Smooth muscle cell (in vitro differentiated cells): ENCODE data around the gene ARHGEF37. TPM values are rescaled to one million over a fixed set of nuclear protein-coding genes. Genes with fewer than 3 reads are reported as not detected.
A peak's percentile ranks its signal among the peaks of the same experiment; 100 is the strongest.

Source experiments
- DNase-seq: peaks from one replicate; lab custom pipeline; 2025; ENCODE audit not compliant: unreplicated experiment; lab: John Stamatoyannopoulos, UW
- H2AFZ ChIP-seq: fragments of 200-600 bp; sonication (generic); 2 replicates; pipeline ENCODE4 v1.6.0; 2016; ENCODE audit warnings: antibody characterized with exemption, low read depth, mild to moderate bottlenecking
- H3F3A ChIP-seq: fragments of 200-600 bp; sonication (generic); 2 replicates; pipeline ENCODE4 v1.6.0; 2017; ENCODE audit warnings: antibody characterized with exemption, low read depth
- H3K27ac ChIP-seq: fragments of 200-600 bp; sonication (generic); 2 replicates; pipeline ENCODE4 v1.5.1; 2016; ENCODE audit warnings: low read depth, mild to moderate bottlenecking
- H3K27me3 ChIP-seq: fragments of 200-600 bp; sonication (generic); 2 replicates; pipeline ENCODE4 v1.6.1; 2016; ENCODE audit warnings: low read depth, mild to moderate bottlenecking
- H3K36me3 ChIP-seq: fragments of 200-600 bp; sonication (generic); 2 replicates; pipeline ENCODE4 v1.5.1; 2016; ENCODE audit warnings: low read depth
- H3K4me1 ChIP-seq: fragments of 200-600 bp; sonication (generic); 2 replicates; pipeline ENCODE4 v1.5.1; 2016; ENCODE audit warnings: low read depth
- H3K4me2 ChIP-seq: fragments of 200-600 bp; sonication (generic); 2 replicates; pipeline ENCODE4 v1.6.0; 2016; ENCODE audit warnings: mild to moderate bottlenecking
- H3K4me3 ChIP-seq: fragments of 200-600 bp; sonication (generic); 2 replicates; pipeline ENCODE4 v1.5.1; 2016; ENCODE audit warnings: mild to moderate bottlenecking
- H3K79me2 ChIP-seq: fragments of 200-600 bp; sonication (generic); 2 replicates; pipeline ENCODE4 v1.6.0; 2016; ENCODE audit warnings: low read depth, mild to moderate bottlenecking
- H3K9ac ChIP-seq: fragments of 200-600 bp; sonication (generic); 2 replicates; pipeline ENCODE4 v1.6.0; 2016; ENCODE audit warnings: low read depth
- H3K9me3 ChIP-seq: fragments of 200-600 bp; sonication (generic); replicated peaks from 2 replicates; pipeline ENCODE4 v1.5.1; 2016; ENCODE audit warnings: low read depth
- H4K20me1 ChIP-seq: fragments of 200-600 bp; sonication (generic); 2 replicates; pipeline ENCODE4 v1.6.0; 2016; ENCODE audit warnings: low read depth
- CTCF ChIP-seq: fragments of 200-600 bp; sonication (generic); IDR thresholded peaks from 2 replicates; pipeline ENCODE4 v1.5.1; 2017; ENCODE audit warnings: borderline replicate concordance, mild to moderate bottlenecking, antibody characterized with exemption; ENCODE audit not compliant: insufficient read depth, poor library complexity, severe bottlenecking
- WGBS: methylation state at CpG from one replicate; pipeline ENCODE4 v1.1.7; 2016; ENCODE audit warnings: low lambda C conversion rate; 5-methylcytosine and 5-hydroxymethylcytosine counted together
- polyA plus RNA-seq: library from polyadenylated mRNA; unstranded; fragments of >200 nt; fragmentation: Nextera tagmentation; extraction: Ambion mirVana; gene quantifications from 2 replicates; pipeline ENCODE4 v1.2.1, GENCODE V29; 2016
- total RNA-seq: library from RNA; depleted of rRNA; stranded (reverse); fragments of >200 nt; gene quantifications from 2 replicates; pipeline ENCODE4 v1.2.3, GENCODE V29; 2014

ARHGEF37 gene
- total and polyA plus RNA-seq, 2 experiments from 2014 or later = 0.70 to 1.4 TPM

GRCh38 chr5:149633476-149634350 lies 52.4 kb downstream of the ARHGEF37 start:
- no peaks in the 10 kb centered on the region for H3K9me3 ChIP-seq
- H2AFZ ChIP-seq = no peak overlapping the region
- H3K79me2 ChIP-seq = no peaks in the 10 kb centered on the region
- no peak overlapping the region for H3K9ac ChIP-seq
- peak overlapping the region; percentile 60 for H3K27ac ChIP-seq
- H3K27me3 ChIP-seq = no peaks in the 10 kb centered on the region
- H4K20me1 ChIP-seq = no peaks in the 10 kb centered on the region
- TF ChIP-seq CTCF = no peak
- H3K4me1 ChIP-seq = peaks cover 7% of the 10 kb centered on the region
- H3K4me3 ChIP-seq = no peak overlapping the region
- DNase-seq = no peak
- H3K36me3 ChIP-seq = no peaks in the 10 kb centered on the region
- WGBS = 68% methylated on average over 8 of the region's 8 CpGs
- H3F3A ChIP-seq = no peaks in the 10 kb centered on the region
- peak overlapping the region; percentile 23 for H3K4me2 ChIP-seq

GRCh38 chr5:149635394-149635793 lies 54.1 kb downstream of the ARHGEF37 start:
- WGBS = 62% methylated on average over 2 of the region's 2 CpGs
- DNase-seq = no peak
- Histone ChIP-seq H3K4me3 (no peak overlapping the region), H3K9ac (no peak overlapping the region), H3K27ac (no peak overlapping the region), H3K4me1 (peaks cover 7% of the 10 kb centered on the region), H3F3A (no peaks in the 10 kb centered on the region), H2AFZ (no peak overlapping the region), H3K79me2 (no peaks in the 10 kb centered on the region), H3K27me3 (no peaks in the 10 kb centered on the region), H3K36me3 (no peaks in the 10 kb centered on the region), H3K4me2 (no peak overlapping the region), H3K9me3 (no peaks in the 10 kb centered on the region), H4K20me1 (no peaks in the 10 kb centered on the region)
- no peak for TF ChIP-seq CTCF

GRCh38 chr5:149636191-149636860 lies 55.0 kb downstream of the ARHGEF37 start:
- H3K4me3 ChIP-seq = no peak overlapping the region
- no peak overlapping the region for H3K9ac ChIP-seq
- no peak overlapping the region for H2AFZ ChIP-seq
- 92% methylated on average over 5 of the region's 5 CpGs for WGBS
- H3K4me1 ChIP-seq = peaks cover 7% of the 10 kb centered on the region
- no peak for TF ChIP-seq CTCF
- no peaks in the 10 kb centered on the region for H3K36me3 ChIP-seq
- no peak overlapping the region for H3K27ac ChIP-seq
- no peaks in the 10 kb centered on the region for H3K79me2 ChIP-seq
- H4K20me1 ChIP-seq = no peaks in the 10 kb centered on the region
- H3F3A ChIP-seq = no peaks in the 10 kb centered on the region
- no peak overlapping the region for H3K4me2 ChIP-seq
- H3K27me3 ChIP-seq = no peaks in the 10 kb centered on the region
- DNase-seq = no peak
- no peaks in the 10 kb centered on the region for H3K9me3 ChIP-seq
